NCI-H187 (cell line): ENCODE results near the gene MAPKAPK2.

ENCODE experiments used
- DNase-seq, 2 experiments: peaks; one replicate each; lab custom pipeline; 2025; lab: John Stamatoyannopoulos, UW

Gene MAPKAPK2

GRCh38 chr1:206683313-206683712, 1.4 kb upstream of the MAPKAPK2 start:
- DNase-seq: no peak

- no peak for DNase-seq
Measured at GRCh38 chr1:206684003-206684402, 702 bp upstream of the MAPKAPK2 start.

- no peak for DNase-seq
Measured at GRCh38 chr1:206685334-206685768, 646 bp downstream of the MAPKAPK2 start.

- no peak for DNase-seq
Measured at GRCh38 chr1:206685769-206686477, 1.2 kb downstream of the MAPKAPK2 start.

GRCh38 chr1:206686478-206687249, 2.0 kb downstream of the MAPKAPK2 start:
- DNase-seq: no peak

- no peak for DNase-seq
Measured at GRCh38 chr1:206687251-206687914, 2.7 kb downstream of the MAPKAPK2 start.

- no peak for DNase-seq
Measured at GRCh38 chr1:206687915-206688442, 3.3 kb downstream of the MAPKAPK2 start.

GRCh38 chr1:206690516-206690915, 5.8 kb downstream of the MAPKAPK2 start:
- no peak for DNase-seq

- DNase-seq: no peak
Measured at GRCh38 chr1:206691604-206692003, 6.9 kb downstream of the MAPKAPK2 start.

GRCh38 chr1:206693029-206693428, 8.3 kb downstream of the MAPKAPK2 start:
- DNase-seq: no peak

- DNase-seq: no peak
Measured at GRCh38 chr1:206693592-206693991, 8.9 kb downstream of the MAPKAPK2 start.

- no peak for DNase-seq
Measured at GRCh38 chr1:206694171-206695124, 9.7 kb downstream of the MAPKAPK2 start.

GRCh38 chr1:206695733-206696132, 11.0 kb downstream of the MAPKAPK2 start:
- DNase-seq: no peak

- DNase-seq: no peak
Measured at GRCh38 chr1:206696812-206697585, 12.3 kb downstream of the MAPKAPK2 start.

- no peak for DNase-seq
Measured at GRCh38 chr1:206698011-206698410, 13.3 kb downstream of the MAPKAPK2 start.

- DNase-seq: no peak
Measured at GRCh38 chr1:206699000-206699586, 14.4 kb downstream of the MAPKAPK2 start.

- no peak for DNase-seq
Measured at GRCh38 chr1:206699626-206700025, 14.9 kb downstream of the MAPKAPK2 start.

GRCh38 chr1:206700445-206701036, 15.8 kb downstream of the MAPKAPK2 start:
- DNase-seq: no peak

- DNase-seq: no peak
Measured at GRCh38 chr1:206702260-206702659, 17.6 kb downstream of the MAPKAPK2 start.

- DNase-seq: no peak
Measured at GRCh38 chr1:206702803-206703202, 18.1 kb downstream of the MAPKAPK2 start.
